Cardiac fibroblast (primary cell): ENCODE measurements around the gene WDR87.

ENCODE experiments used
- DNase-seq, 2 donors: peaks; one replicate each; pipeline versions ENCODE4 v3.0.0 to v3.0.0-alpha.2; 2010; ENCODE audit warnings: low read depth in 2 of 2
- H3K4me3 ChIP-seq, 2 donors: replicated peaks in 1 of 2; 1 replicate in 1 of 2; 2 replicates in 1 of 2; pipeline ENCODE4 v1.5.1; 2011; ENCODE audit warnings: low read depth in 2 of 2, low read length in 2 of 2, mild to moderate bottlenecking in 2 of 2, moderate library complexity in 1 of 2
- TF ChIP-seq, protein P1 (sequence below): IDR thresholded peaks from one replicate; pipeline ENCODE4 v1.5.1; 2011; ENCODE audit warnings: low read depth, mild to moderate bottlenecking, low read length, inconsistent platforms

The WDR87 gene

DNA sequence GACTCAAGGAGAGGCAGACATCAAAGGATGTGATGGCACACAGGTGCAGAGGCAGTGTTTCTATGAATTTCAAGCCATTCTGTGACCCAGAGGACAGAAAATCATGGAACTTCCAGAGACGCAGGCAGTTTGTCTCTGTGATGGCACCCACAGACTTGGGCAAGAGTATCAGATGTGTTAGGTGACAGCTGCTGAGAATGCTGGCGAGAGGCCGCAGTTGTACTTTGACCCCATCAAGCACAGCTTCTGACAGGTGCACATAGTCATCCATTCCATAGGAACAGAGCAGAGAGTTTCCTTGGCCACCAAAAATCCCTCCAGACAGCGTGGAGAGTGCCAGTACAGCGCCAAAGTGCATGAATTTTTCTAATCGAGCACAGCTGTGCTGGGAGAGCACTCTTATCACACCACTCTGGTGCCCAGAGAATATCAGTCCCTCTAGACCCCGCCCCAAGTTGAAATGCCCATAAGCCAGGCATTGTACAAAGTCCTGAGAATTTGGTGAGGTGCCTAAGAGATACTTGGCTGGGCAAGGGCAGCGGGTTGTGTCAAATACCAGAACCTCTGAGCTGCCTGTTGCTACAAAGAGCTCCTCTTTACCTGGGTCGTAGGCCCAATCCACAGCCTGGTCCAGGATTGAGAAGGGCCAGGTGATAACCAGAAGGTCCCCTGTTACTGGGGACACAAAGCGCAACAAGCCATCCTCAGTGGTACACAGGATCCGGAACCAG lies 12.4 kb downstream of the WDR87 start:
- H3K4me3 ChIP-seq: no peak overlapping the region
- TF ChIP-seq, protein P1, sequence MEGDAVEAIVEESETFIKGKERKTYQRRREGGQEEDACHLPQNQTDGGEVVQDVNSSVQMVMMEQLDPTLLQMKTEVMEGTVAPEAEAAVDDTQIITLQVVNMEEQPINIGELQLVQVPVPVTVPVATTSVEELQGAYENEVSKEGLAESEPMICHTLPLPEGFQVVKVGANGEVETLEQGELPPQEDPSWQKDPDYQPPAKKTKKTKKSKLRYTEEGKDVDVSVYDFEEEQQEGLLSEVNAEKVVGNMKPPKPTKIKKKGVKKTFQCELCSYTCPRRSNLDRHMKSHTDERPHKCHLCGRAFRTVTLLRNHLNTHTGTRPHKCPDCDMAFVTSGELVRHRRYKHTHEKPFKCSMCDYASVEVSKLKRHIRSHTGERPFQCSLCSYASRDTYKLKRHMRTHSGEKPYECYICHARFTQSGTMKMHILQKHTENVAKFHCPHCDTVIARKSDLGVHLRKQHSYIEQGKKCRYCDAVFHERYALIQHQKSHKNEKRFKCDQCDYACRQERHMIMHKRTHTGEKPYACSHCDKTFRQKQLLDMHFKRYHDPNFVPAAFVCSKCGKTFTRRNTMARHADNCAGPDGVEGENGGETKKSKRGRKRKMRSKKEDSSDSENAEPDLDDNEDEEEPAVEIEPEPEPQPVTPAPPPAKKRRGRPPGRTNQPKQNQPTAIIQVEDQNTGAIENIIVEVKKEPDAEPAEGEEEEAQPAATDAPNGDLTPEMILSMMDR: no peak
- no peak for DNase-seq

- no peak for DNase-seq
- TF ChIP-seq, protein P1: no peak
- H3K4me3 ChIP-seq: no peak overlapping the region
Observed at GRCh38 chr19:37886571-37886970, 19.8 kb downstream of the WDR87 start.

GRCh38 chr19:37885392-37885791 lies 21.0 kb downstream of the WDR87 start:
- no peak overlapping the region for H3K4me3 ChIP-seq
- TF ChIP-seq, protein P1: no peak

DNA sequence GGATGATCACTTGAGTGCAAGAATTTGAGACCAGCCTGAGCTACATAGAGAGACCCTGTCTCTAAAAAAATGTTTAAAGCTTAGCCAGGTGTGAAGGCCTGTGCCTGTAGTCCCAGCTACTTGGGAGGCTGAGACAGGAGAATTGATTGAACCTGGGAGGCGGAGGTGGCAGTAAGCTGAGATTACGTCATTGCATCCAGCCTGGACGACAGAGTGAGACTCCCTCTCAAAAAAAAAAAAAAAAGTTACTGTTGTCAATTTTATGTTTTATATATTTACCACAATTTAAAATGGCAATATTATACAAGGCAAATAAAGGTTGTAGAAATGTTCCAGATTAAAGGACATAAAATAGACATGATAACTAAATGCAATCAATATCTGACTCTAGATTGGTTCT lies 29.2 kb downstream of the WDR87 start:
- TF ChIP-seq, protein P1: no peak
- no peak for DNase-seq
- H3K4me3 ChIP-seq: no peak overlapping the region

More at GRCh38 chr19:37885392-37885791, 21.0 kb downstream of the WDR87 start:
- no peak for DNase-seq

- no peak for DNase-seq
- H3K4me3 ChIP-seq: no peak overlapping the region
- TF ChIP-seq, protein P1: no peak
Observed at GRCh38 chr19:37876032-37876431, 30.4 kb downstream of the WDR87 start.

DNA sequence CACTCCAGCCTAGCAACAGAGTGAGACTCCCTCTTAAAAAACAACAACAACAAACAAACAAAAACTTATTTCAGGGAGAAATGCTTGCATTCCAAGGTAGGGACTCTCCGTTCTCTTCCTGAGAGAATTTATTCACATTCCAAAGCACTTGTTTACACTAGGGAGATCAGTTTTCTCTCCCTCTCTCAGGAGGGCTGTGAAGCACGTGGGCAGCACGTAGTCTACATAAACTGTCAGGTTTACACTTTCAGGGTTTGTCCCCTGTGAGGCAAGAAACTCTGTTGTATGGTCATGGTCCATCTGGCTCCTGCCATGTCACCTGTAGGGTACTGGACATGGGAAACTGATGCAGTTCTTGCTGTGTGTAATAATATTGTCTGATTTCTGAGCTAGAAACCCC lies 31.6 kb downstream of the WDR87 start:
- TF ChIP-seq, protein P1: no peak
- no peak for DNase-seq
- H3K4me3 ChIP-seq: no peak overlapping the region

DNA sequence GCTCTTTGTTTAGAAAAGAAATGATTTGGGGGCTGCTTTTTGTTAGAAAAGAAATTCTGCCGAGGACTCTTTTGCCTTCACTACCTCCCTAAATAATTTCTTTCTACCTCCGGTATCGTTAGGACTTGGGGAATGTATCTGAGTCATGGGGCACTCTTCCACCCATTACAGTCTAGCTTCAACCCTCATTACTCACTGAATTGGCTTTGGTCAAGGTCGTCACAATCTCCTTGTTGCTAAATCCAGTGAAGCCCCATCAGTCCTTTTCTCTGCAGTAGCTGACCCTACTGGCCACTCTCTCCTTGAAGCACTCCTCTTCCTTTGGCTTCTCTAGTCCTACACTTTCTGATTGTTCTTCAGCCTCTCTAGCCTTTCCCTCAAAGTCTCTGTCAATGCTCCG lies 34.0 kb downstream of the WDR87 start:
- H3K4me3 ChIP-seq: no peak overlapping the region
- DNase-seq: peak in 1 of 2 donors; percentile 31
- TF ChIP-seq, protein P1: no peak
